HCT116 (cell line): ENCODE results near the gene FAM234B.

Experiments
- CEBPB ChIP-seq: IDR thresholded peaks from 2 replicates; pipeline ENCODE4 v1.6.1; 2012; ENCODE audit warnings: low read depth
- EGR1 ChIP-seq: IDR thresholded peaks from 2 replicates; pipeline ENCODE4 v1.6.1; 2012; ENCODE audit warnings: low read depth
- EZH2 ChIP-seq: fragments of 200-600 bp; sonication (generic); IDR thresholded peaks from 2 replicates; pipeline ENCODE4 v1.6.1; 2017; ENCODE audit warnings: antibody characterized with exemption, mixed run types
- FOSL1 ChIP-seq: IDR thresholded peaks from 2 replicates; pipeline ENCODE4 v1.6.1; 2012; ENCODE audit warnings: low read depth
- JUND ChIP-seq: IDR thresholded peaks from 2 replicates; pipeline ENCODE4 v1.6.1; 2012
- POLR2A ChIP-seq: IDR thresholded peaks from 2 replicates; pipeline ENCODE4 v1.7.0; 2011; ENCODE audit warnings: borderline replicate concordance; ENCODE audit not compliant: insufficient read depth, insufficient read length; ENCODE audit errors: extremely low read depth
- POLR2AphosphoS5 ChIP-seq: IDR thresholded peaks from 2 replicates; pipeline ENCODE4 v1.6.1; 2011; ENCODE audit warnings: mild to moderate bottlenecking, low read depth, low read length, moderate library complexity
- SIN3A ChIP-seq: IDR thresholded peaks from 2 replicates; pipeline ENCODE4 v1.6.1; 2012; ENCODE audit warnings: low read depth
- TCF7L2 ChIP-seq: IDR thresholded peaks from 2 replicates; pipeline ENCODE4 v1.7.0; 2011; ENCODE audit warnings: borderline replicate concordance, inconsistent platforms; ENCODE audit not compliant: insufficient read depth, insufficient read length; ENCODE audit errors: extremely low read depth
- YY1 ChIP-seq: IDR thresholded peaks from 2 replicates; pipeline ENCODE4 v1.6.1; 2011; ENCODE audit warnings: low read length, low read depth, moderate library complexity, mild to moderate bottlenecking; ENCODE audit not compliant: insufficient replicate concordance; ENCODE audit errors: extremely low read depth
- TF ChIP-seq, protein P1 (sequence below), 3 experiments: fragments of 200-600 bp in 1 of 3; sonication (generic) in 1 of 3; IDR thresholded peaks in 2 of 3; conservative IDR thresholded peaks in 1 of 3; 2 replicates each; pipeline ENCODE4 v1.5.1; 2012 to 2017; ENCODE audit warnings: low read depth in 2 of 3, low read length in 2 of 3, antibody characterized with exemption in 1 of 3, borderline replicate concordance in 1 of 3, control low read depth in 1 of 3, mild to moderate bottlenecking in 1 of 3, mixed read lengths in 1 of 3, mixed run types in 1 of 3, moderate library complexity in 1 of 3; ENCODE audit not compliant: insufficient read depth in 1 of 3
- TF ChIP-seq, protein P2 (sequence below): IDR thresholded peaks from 2 replicates; pipeline ENCODE4 v1.6.1; 2012
- TF ChIP-seq, protein P3 (sequence below): IDR thresholded peaks from 2 replicates; pipeline ENCODE4 v1.6.1; 2012

DNA sequence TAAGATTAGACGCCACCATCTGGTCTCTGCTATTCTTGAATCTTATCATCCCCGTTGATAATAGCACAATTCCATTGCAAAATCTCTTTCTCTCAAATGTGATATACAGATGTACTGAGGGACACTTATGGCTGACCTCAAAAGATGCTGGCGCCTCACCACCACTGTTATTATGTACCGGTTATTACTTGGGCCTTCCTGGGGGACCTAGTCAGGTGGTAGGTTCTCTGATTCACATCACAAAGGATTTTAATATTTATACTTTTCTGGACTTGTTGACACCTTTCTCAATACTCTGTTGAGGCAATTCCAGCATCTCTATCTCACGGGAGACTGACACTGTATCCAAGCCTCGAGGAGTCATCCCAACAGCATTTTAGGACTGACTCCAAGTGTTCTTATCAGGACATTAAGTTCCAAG is 21.3 kb upstream of the FAM234B start:
- TF ChIP-seq SIN3A (no peak), EZH2 (no peak), POLR2AphosphoS5 (no peak), TCF7L2 (no peak), CEBPB (no peak), POLR2A (no peak), YY1 (no peak), EGR1 (no peak), JUND (no peak), FOSL1 (no peak)
- TF ChIP-seq, protein P1, sequence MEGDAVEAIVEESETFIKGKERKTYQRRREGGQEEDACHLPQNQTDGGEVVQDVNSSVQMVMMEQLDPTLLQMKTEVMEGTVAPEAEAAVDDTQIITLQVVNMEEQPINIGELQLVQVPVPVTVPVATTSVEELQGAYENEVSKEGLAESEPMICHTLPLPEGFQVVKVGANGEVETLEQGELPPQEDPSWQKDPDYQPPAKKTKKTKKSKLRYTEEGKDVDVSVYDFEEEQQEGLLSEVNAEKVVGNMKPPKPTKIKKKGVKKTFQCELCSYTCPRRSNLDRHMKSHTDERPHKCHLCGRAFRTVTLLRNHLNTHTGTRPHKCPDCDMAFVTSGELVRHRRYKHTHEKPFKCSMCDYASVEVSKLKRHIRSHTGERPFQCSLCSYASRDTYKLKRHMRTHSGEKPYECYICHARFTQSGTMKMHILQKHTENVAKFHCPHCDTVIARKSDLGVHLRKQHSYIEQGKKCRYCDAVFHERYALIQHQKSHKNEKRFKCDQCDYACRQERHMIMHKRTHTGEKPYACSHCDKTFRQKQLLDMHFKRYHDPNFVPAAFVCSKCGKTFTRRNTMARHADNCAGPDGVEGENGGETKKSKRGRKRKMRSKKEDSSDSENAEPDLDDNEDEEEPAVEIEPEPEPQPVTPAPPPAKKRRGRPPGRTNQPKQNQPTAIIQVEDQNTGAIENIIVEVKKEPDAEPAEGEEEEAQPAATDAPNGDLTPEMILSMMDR (IDR thresholded peaks at IDR 0.05 in 2 of 3, conservative IDR thresholded peaks at IDR 0.05 in 1 of 3; ENCODE audit: borderline replicate concordance in 1 of 3, insufficient read depth in 1 of 3, low read depth in 2 of 3, low read length in 2 of 3): no peak
- TF ChIP-seq, protein P2, sequence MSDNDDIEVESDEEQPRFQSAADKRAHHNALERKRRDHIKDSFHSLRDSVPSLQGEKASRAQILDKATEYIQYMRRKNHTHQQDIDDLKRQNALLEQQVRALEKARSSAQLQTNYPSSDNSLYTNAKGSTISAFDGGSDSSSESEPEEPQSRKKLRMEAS: no peak
- TF ChIP-seq, protein P3, sequence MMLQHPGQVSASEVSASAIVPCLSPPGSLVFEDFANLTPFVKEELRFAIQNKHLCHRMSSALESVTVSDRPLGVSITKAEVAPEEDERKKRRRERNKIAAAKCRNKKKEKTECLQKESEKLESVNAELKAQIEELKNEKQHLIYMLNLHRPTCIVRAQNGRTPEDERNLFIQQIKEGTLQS: no peak
